Right lobe of liver (tissue), 4 donors: ENCODE results near the gene LRTM2.

Experiments used
- CTCF ChIP-seq, 4 donors: fragments of 200-600 bp in 3 of 4; fragments of 450-650 bp in 1 of 4; IDR thresholded peaks; one replicate each; pipeline versions ENCODE4 v1.5.1 to v1.8.0; 2016 to 2022; ENCODE audit warnings: antibody characterized with exemption in 4 of 4, mild to moderate bottlenecking in 2 of 4
- POLR2A ChIP-seq: fragments of 450-650 bp; IDR thresholded peaks from one replicate; pipeline ENCODE4 v1.6.1; 2017; ENCODE audit warnings: antibody characterized with exemption, mild to moderate bottlenecking
- donor health status: DM: no; HTN: no; CAD: no.
- donor health status: DM: no; HTN: no; CAD: no.
- donor health status: DM: no; HTN: yes; CAD: no.

GRCh38 chr12:1864867-1865266 lies 44.5 kb downstream of the LRTM2 start:
- TF ChIP-seq CTCF (IDR thresholded peaks at IDR 0.05) (no peak), POLR2A (no peak)
